ENCODE measurements around the gene DOCK7. TPM values are rescaled to one million over a fixed set of nuclear protein-coding genes. Genes with fewer than 3 reads are reported as not detected.
"Not testable (repeated sequence)": the region's sequence is repeated elsewhere in the genome, so short reads cannot be mapped to it uniquely, and the experiment has no call there.

Gene DOCK7
- total RNA-seq, 1 donor from 2014 or later, result 34.7 TPM

GRCh38 chr1:62613890-62614289, 74.3 kb downstream of the DOCK7 start:
- no peak overlapping the region for H3K27ac ChIP-seq
- TF ChIP-seq CTCF (IDR thresholded peaks at IDR 0.05), result no peak
- H3K9me3 ChIP-seq, result no peaks in the 10 kb centered on the region
- ATAC-seq, result no peak
- DNase-seq, result no peak
- H3K4me1 ChIP-seq, result no peaks in the 10 kb centered on the region
- no peak overlapping the region for H3K4me3 ChIP-seq
- H3K36me3 ChIP-seq, result peaks cover 16% of the 10 kb centered on the region
- H3K27me3 ChIP-seq, result no peaks in the 10 kb centered on the region
- intact Hi-C loops (cut with DNase I), result no loop called here

GRCh38 chr1:62613325-62613727, 74.9 kb downstream of the DOCK7 start:
- intact Hi-C loops (cut with DNase I), result no loop called here
- Histone ChIP-seq H3K4me3 (no peak overlapping the region), H3K27ac (no peak overlapping the region), H3K36me3 (peaks cover 12% of the 10 kb centered on the region), H3K9me3 (no peaks in the 10 kb centered on the region), H3K27me3 (no peaks in the 10 kb centered on the region), H3K4me1 (no peaks in the 10 kb centered on the region)
- no peak for TF ChIP-seq CTCF (IDR thresholded peaks at IDR 0.05)
- no peak for DNase-seq
- no peak for ATAC-seq

- ATAC-seq (no peak), DNase-seq (no peak)
- Histone ChIP-seq H3K27me3 (no peaks in the 10 kb centered on the region), H3K36me3 (peaks cover 7% of the 10 kb centered on the region), H3K27ac (no peak overlapping the region), H3K9me3 (no peaks in the 10 kb centered on the region), H3K4me1 (no peaks in the 10 kb centered on the region), H3K4me3 (no peak overlapping the region)
- TF ChIP-seq CTCF (IDR thresholded peaks at IDR 0.05), result no peak
- intact Hi-C loops (cut with DNase I), result no loop called here
Measured at GRCh38 chr1:62612770-62613169, 75.4 kb downstream of the DOCK7 start.

- H3K27ac ChIP-seq; H3K27me3 ChIP-seq; H3K4me1 ChIP-seq; H3K9me3 ChIP-seq; DNase-seq; ATAC-seq; H3K36me3 ChIP-seq; intact Hi-C loops (cut with DNase I); H3K4me3 ChIP-seq: not testable (repeated sequence)
Measured at GRCh38 chr1:62610588-62610987, 77.6 kb downstream of the DOCK7 start.

GRCh38 chr1:62608905-62609304, 79.3 kb downstream of the DOCK7 start:
- TF ChIP-seq CTCF (IDR thresholded peaks at IDR 0.05), result no peak
- H3K4me1 ChIP-seq, result no peaks in the 10 kb centered on the region
- no peaks in the 10 kb centered on the region for H3K9me3 ChIP-seq
- DNase-seq (no peak), ATAC-seq (no peak)
- intact Hi-C loops (cut with DNase I), result no loop called here
- no peak overlapping the region for H3K4me3 ChIP-seq
- H3K27ac ChIP-seq, result no peak overlapping the region
- no peaks in the 10 kb centered on the region for H3K36me3 ChIP-seq
- no peaks in the 10 kb centered on the region for H3K27me3 ChIP-seq

- no peaks in the 10 kb centered on the region for H3K27me3 ChIP-seq
- no peak for ATAC-seq
- no peaks in the 10 kb centered on the region for H3K4me1 ChIP-seq
- no peak for DNase-seq
- no peak overlapping the region for H3K27ac ChIP-seq
- no peak overlapping the region for H3K4me3 ChIP-seq
- no peaks in the 10 kb centered on the region for H3K36me3 ChIP-seq
- H3K9me3 ChIP-seq, result no peaks in the 10 kb centered on the region
- intact Hi-C loops (cut with DNase I), result no loop called here
- no peak for TF ChIP-seq CTCF (IDR thresholded peaks at IDR 0.05)
Measured at GRCh38 chr1:62601457-62601856, 86.7 kb downstream of the DOCK7 start.
